K562 (cell line): ENCODE results near the gene DEDD. TPM values are rescaled to one million over a fixed set of nuclear protein-coding genes. Genes with fewer than 3 reads are reported as not detected.

ENCODE experiments used
- ARID1B ChIP-seq: fragments of 450-650 bp; IDR thresholded peaks from 2 replicates; pipeline ENCODE4 v1.6.1; 2016; ENCODE audit warnings: antibody characterized with exemption, mild to moderate bottlenecking, inconsistent platforms
- CBX1 ChIP-seq: sonication (generic); IDR thresholded peaks from 2 replicates; pipeline ENCODE4 v1.6.1; 2016; ENCODE audit warnings: antibody characterized with exemption, low read depth, mild to moderate bottlenecking
- CBX8 ChIP-seq: fragments of 200-600 bp; sonication (generic); IDR thresholded peaks from 2 replicates; pipeline ENCODE4 v1.6.1; 2012; ENCODE audit warnings: borderline replicate concordance, mixed run types, low read depth, mild to moderate bottlenecking, moderate library complexity, mixed read lengths, low read length, control low read depth, inconsistent platforms; ENCODE audit not compliant: poor library complexity, severe bottlenecking; ENCODE audit errors: extremely low read depth
- GABPB1 ChIP-seq: sonication (generic); formaldehyde crosslinking; IDR thresholded peaks from 2 replicates; pipeline ENCODE4 v1.8.0; 2022; ENCODE audit warnings: mild to moderate bottlenecking, missing genetic modification reagents
- LEF1 ChIP-seq: fragments of 450-650 bp; IDR thresholded peaks from 2 replicates; pipeline ENCODE4 v1.6.1; 2016; ENCODE audit warnings: mild to moderate bottlenecking
- PHF21A ChIP-seq: fragments of 450-650 bp; IDR thresholded peaks from 2 replicates; pipeline ENCODE4 v1.6.1; 2017; ENCODE audit warnings: low read depth, borderline replicate concordance
- SPI1 ChIP-seq: IDR thresholded peaks from 2 replicates; pipeline ENCODE4 v1.6.1; 2011; ENCODE audit warnings: low read depth, low read length, control low read depth, borderline replicate concordance
- TEAD1 ChIP-seq, 2 experiments: fragments of 450-650 bp in 1 of 2; sonication (generic) in 1 of 2; formaldehyde crosslinking; IDR thresholded peaks; 2 replicates each; pipeline versions ENCODE4 v1.4.0 to v1.8.0; 2020 to 2022; ENCODE audit warnings: mild to moderate bottlenecking in 2 of 2, missing genetic modification reagents in 1 of 2
- ZBTB8A ChIP-seq: fragments of 450-650 bp; IDR thresholded peaks from 2 replicates; pipeline ENCODE4 v1.6.1; 2018; ENCODE audit warnings: mild to moderate bottlenecking, moderate library complexity; ENCODE audit not compliant: partially characterized antibody
- ZNF408 ChIP-seq: fragments of 250-450 bp; sonication (Bioruptor Pico); IDR thresholded peaks from 2 replicates; pipeline ENCODE4 v1.4.0; 2020; ENCODE audit warnings: low read depth, mild to moderate bottlenecking, moderate library complexity
- polyA plus RNA-seq, 8 experiments: library from polyadenylated mRNA; depleted of rRNA in 4 of 8; stranded (reverse) in 5 of 8; unstranded in 3 of 8; fragments of >200 nt; fragmentation: Nextera tagmentation in 2 of 8; fragmentation: Illumina TruSeq in 1 of 8; extraction: Ambion mirVana in 2 of 8; extraction: Trizol in 1 of 8; gene quantifications; 2 replicates each; pipeline versions ENCODE4 v1.2.1 to v1.2.3, GENCODE V29; 2011 to 2014; ENCODE audit warnings: inconsistent platforms in 1 of 8, missing spikeins in 1 of 8
- total RNA-seq, 7 experiments: library from RNA; depleted of rRNA in 6 of 7; stranded (reverse); fragments of >200 nt in 6 of 7; fragmentation: Illumina TruSeq in 2 of 7; extraction: Trizol in 2 of 7; gene quantifications; 2 replicates each; pipeline versions ENCODE4 v1.2.1 to v1.2.3, GENCODE V29; 2011 to 2021; ENCODE audit warnings: low replicate concordance in 1 of 7
- TF ChIP-seq, protein P1 (sequence below): fragments of 250-450 bp; sonication (Bioruptor Pico); IDR thresholded peaks from 2 replicates; pipeline ENCODE4 v1.5.0; 2020; ENCODE audit warnings: mild to moderate bottlenecking, borderline replicate concordance
- TF ChIP-seq, protein P2 (sequence below): fragments of 450-650 bp; IDR thresholded peaks from 2 replicates; pipeline ENCODE4 v1.6.1; 2018; ENCODE audit not compliant: partially characterized antibody
- TF ChIP-seq, protein P3 (sequence below): fragments of 250-450 bp; sonication (Bioruptor Pico); IDR thresholded peaks from 2 replicates; pipeline ENCODE4 v1.4.0; 2020; ENCODE audit warnings: mild to moderate bottlenecking, moderate library complexity
- TF ChIP-seq, protein P4 (sequence below), 2 experiments: fragments of 450-650 bp in 1 of 2; sonication (generic) in 1 of 2; formaldehyde crosslinking in 1 of 2; IDR thresholded peaks in 1 of 2; conservative IDR thresholded peaks in 1 of 2; 2 replicates each; pipeline versions ENCODE4 v1.6.1 to v1.8.1; 2016 to 2023; ENCODE audit warnings: mild to moderate bottlenecking in 2 of 2, moderate library complexity in 2 of 2, inconsistent platforms in 1 of 2, missing genetic modification reagents in 1 of 2

Gene DEDD
- total and polyA plus RNA-seq, 9 of the 15 experiments (the other 6 are each of a cell fraction or from before 2014, with no cell fraction given) = 11.6 to 41.0 (median 16.8) TPM

DNA sequence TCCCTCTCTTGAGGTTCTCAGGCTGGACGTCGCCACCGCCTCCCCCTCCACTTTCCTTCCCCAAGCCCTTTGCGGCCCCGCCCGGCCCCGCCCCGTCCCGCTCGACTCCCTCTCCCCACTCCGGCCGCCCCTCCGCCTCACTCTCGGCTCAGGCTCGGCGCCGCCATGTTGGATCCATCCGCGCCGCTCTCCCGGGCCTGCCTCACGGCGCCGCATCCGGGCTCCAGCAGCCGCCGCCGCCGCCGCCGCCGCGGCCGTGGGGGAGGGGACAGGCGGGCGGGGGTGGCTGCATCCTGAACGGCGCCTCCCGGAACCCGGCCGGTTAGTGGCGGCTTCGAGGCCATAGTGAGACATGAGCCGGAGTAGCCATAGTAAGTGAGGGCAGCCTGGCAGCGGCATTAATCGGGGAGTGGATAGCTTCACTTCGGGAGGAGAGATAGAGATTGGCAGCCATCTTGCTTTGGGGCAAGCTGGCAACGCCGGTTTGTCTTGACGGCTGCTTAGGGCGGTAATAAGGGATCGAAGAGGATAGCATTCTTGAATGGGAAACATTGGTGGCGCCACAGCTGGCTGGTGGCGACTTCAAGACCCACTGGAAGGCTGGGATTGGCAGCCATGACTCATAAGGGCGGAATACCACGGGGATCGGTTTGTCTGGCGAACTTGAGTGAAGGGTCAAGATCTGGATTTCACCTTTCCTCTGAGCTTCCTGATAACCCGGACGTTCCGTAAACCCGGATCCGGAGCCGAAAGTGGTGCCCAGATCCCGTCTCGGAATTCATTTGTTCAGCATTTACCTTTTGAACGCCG, at the start of gene DEDD (continued):
- no peak for TF ChIP-seq PHF21A
- TF ChIP-seq CBX1 = 0 out of 2 replicates have a peak, but pooled peaks have one; percentile 60
- TF ChIP-seq, protein P1, sequence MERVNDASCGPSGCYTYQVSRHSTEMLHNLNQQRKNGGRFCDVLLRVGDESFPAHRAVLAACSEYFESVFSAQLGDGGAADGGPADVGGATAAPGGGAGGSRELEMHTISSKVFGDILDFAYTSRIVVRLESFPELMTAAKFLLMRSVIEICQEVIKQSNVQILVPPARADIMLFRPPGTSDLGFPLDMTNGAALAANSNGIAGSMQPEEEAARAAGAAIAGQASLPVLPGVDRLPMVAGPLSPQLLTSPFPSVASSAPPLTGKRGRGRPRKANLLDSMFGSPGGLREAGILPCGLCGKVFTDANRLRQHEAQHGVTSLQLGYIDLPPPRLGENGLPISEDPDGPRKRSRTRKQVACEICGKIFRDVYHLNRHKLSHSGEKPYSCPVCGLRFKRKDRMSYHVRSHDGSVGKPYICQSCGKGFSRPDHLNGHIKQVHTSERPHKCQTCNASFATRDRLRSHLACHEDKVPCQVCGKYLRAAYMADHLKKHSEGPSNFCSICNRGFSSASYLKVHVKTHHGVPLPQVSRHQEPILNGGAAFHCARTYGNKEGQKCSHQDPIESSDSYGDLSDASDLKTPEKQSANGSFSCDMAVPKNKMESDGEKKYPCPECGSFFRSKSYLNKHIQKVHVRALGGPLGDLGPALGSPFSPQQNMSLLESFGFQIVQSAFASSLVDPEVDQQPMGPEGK = no peak
- TF ChIP-seq, protein P2, sequence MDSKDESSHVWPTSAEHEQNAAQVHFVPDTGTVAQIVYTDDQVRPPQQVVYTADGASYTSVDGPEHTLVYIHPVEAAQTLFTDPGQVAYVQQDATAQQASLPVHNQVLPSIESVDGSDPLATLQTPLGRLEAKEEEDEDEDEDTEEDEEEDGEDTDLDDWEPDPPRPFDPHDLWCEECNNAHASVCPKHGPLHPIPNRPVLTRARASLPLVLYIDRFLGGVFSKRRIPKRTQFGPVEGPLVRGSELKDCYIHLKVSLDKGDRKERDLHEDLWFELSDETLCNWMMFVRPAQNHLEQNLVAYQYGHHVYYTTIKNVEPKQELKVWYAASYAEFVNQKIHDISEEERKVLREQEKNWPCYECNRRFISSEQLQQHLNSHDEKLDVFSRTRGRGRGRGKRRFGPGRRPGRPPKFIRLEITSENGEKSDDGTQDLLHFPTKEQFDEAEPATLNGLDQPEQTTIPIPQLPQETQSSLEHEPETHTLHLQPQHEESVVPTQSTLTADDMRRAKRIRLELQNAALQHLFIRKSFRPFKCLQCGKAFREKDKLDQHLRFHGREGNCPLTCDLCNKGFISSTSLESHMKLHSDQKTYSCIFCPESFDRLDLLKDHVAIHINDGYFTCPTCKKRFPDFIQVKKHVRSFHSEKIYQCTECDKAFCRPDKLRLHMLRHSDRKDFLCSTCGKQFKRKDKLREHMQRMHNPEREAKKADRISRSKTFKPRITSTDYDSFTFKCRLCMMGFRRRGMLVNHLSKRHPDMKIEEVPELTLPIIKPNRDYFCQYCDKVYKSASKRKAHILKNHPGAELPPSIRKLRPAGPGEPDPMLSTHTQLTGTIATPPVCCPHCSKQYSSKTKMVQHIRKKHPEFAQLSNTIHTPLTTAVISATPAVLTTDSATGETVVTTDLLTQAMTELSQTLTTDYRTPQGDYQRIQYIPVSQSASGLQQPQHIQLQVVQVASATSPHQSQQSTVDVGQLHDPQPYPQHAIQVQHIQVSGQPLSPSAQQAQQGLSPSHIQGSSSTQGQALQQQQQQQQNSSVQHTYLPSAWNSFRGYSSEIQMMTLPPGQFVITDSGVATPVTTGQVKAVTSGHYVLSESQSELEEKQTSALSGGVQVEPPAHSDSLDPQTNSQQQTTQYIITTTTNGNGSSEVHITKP = no peak
- TF ChIP-seq, protein P3, sequence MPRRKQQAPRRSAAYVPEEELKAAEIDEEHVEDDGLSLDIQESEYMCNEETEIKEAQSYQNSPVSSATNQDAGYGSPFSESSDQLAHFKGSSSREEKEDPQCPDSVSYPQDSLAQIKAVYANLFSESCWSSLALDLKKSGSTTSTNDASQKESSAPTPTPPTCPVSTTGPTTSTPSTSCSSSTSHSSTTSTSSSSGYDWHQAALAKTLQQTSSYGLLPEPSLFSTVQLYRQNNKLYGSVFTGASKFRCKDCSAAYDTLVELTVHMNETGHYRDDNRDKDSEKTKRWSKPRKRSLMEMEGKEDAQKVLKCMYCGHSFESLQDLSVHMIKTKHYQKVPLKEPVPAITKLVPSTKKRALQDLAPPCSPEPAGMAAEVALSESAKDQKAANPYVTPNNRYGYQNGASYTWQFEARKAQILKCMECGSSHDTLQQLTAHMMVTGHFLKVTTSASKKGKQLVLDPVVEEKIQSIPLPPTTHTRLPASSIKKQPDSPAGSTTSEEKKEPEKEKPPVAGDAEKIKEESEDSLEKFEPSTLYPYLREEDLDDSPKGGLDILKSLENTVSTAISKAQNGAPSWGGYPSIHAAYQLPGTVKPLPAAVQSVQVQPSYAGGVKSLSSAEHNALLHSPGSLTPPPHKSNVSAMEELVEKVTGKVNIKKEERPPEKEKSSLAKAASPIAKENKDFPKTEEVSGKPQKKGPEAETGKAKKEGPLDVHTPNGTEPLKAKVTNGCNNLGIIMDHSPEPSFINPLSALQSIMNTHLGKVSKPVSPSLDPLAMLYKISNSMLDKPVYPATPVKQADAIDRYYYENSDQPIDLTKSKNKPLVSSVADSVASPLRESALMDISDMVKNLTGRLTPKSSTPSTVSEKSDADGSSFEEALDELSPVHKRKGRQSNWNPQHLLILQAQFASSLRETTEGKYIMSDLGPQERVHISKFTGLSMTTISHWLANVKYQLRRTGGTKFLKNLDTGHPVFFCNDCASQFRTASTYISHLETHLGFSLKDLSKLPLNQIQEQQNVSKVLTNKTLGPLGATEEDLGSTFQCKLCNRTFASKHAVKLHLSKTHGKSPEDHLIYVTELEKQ (CRISPR knock-in tag) = no peak
- no peak; a peak in 1 of 4 replicates for TF ChIP-seq TEAD1 (CRISPR knock-in tag; IDR thresholded peaks at IDR 0.05)
- TF ChIP-seq CBX8 = no peak
- no peak for TF ChIP-seq LEF1
- no peak for TF ChIP-seq SPI1
- TF ChIP-seq, protein P4, sequence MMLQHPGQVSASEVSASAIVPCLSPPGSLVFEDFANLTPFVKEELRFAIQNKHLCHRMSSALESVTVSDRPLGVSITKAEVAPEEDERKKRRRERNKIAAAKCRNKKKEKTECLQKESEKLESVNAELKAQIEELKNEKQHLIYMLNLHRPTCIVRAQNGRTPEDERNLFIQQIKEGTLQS (IDR thresholded peaks at IDR 0.05) = peak; percentile 88
- TF ChIP-seq, protein P4 (CRISPR knock-in tag; conservative IDR thresholded peaks at IDR 0.05) = peak; percentile 59; the same call in 1 of the 2 replicates
- peak; percentile 83; the same call in 1 of the 2 replicates for TF ChIP-seq GABPB1 (CRISPR knock-in tag)
- TF ChIP-seq ZNF408 (CRISPR knock-in tag) = no peak
- no peak for TF ChIP-seq ZBTB8A
- TF ChIP-seq ARID1B = peak; percentile 16; the same call in 1 of the 2 replicates
